ENCODE data around the gene KNOP1. TPM values are rescaled to one million over a fixed set of nuclear protein-coding genes. Genes with fewer than 3 reads are reported as not detected.

The KNOP1 gene
- total and polyA plus RNA-seq, 10 of the 15 experiments (the other 5 are each of a cell fraction or from before 2014, with no cell fraction given) = 13.8 to 47.2 (median 32.1) TPM

DNA sequence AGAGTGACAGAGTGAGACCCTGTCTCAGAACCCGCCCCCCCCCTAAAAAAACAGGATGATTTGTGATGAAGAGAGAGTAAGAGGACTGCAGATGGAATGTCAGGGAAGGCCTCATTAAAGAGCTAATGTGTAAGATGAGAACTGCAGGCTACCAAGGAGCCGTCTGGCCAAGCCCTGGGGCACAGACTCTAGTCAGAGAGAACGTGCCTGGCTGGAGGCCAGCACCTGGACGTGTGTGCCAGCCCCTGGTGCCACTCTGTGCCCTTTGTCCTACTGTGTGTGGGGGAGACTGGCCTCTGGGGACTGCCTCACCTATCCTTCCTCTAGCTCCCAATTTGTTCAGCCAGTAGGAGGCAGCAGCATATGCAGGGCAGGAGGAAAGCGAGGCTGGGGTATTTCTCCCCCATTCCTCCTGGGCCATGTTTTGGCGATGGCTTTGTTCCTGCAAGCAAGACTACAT, 37.1 kb downstream of the KNOP1 start:
- H3K27me3 ChIP-seq (replicated peaks in 1 of 2; ENCODE audit: control insufficient read depth in 2 of 2, insufficient read depth in 2 of 2, low read length in 1 of 2) = no peaks in the 10 kb centered on the region
- no peaks in the 10 kb centered on the region for H3K9me3 ChIP-seq (replicated peaks; ENCODE audit: control insufficient read depth, insufficient read depth, low read length)
- ChIA-PET RAD21 (ENCODE audit: unreplicated experiment) (interaction anchor here (1.4 kb wide), 1 partner anchor 206 kb away, joined by 3 read pairs; no protein-coding TSS in a partner anchor), CTCF (interaction anchor here (1.1 kb wide), 1 partner anchor 206 kb away, joined by 4 read pairs; no protein-coding TSS in a partner anchor), SMC1A (ENCODE audit: uncharacterized antibody, unreplicated experiment) (interaction anchor here (0.5 kb wide), 1 partner anchor 139 kb away, joined by 3 read pairs; no protein-coding TSS in a partner anchor), POLR2A (no interaction called here)
- no peaks in the 10 kb centered on the region for H3K4me1 ChIP-seq (ENCODE audit: control insufficient read depth, insufficient read depth, low read length)
- ATAC-seq (no peak), FAIRE-seq (no peak), DNase-seq (ENCODE audit: low read depth, low spot score) (no peak)
- no peaks in the 10 kb centered on the region for H4K20me1 ChIP-seq (ENCODE audit: control insufficient read depth, insufficient read depth)
- no peak overlapping the region for H3K4me2 ChIP-seq (ENCODE audit: control insufficient read depth, insufficient read depth)
- H3K27ac ChIP-seq (ENCODE audit: control insufficient read depth, insufficient read depth) = no peak overlapping the region
- BruUV-seq (replicated peaks) = no TSS peak
- WGBS (ENCODE audit: insufficient coverage, insufficient replicate concordance, low lambda C conversion rate, missing lambda C conversion rate) = 68% methylated on average over 6 of the region's 6 CpGs
- H3K4me3 ChIP-seq = no peak overlapping the region
- no peak overlapping the region for H2AFZ ChIP-seq (ENCODE audit: control insufficient read depth, low read depth, low read length)
- no peaks in the 10 kb centered on the region for H3K79me2 ChIP-seq (ENCODE audit: control insufficient read depth, insufficient read depth, low read length)
- in situ Hi-C loops (cut with MboI) (no loop called here), intact Hi-C loops (cut with micrococcal nuclease; ENCODE audit: unreplicated experiment) (no loop called here)
- H3K9ac ChIP-seq (ENCODE audit: control insufficient read depth, insufficient read depth, low read length) = no peak overlapping the region
- peaks cover 5 to 8% of the 10 kb centered on the region in 2 experiments; a peak in 3 of 4 replicates for H3K36me3 ChIP-seq (ENCODE audit: control insufficient read depth in 2 of 2, insufficient read depth in 2 of 2, low read length in 1 of 2)
- no peak for TF ChIP-seq SREBF1 (IDR thresholded peaks at IDR 0.05; ENCODE audit: low read length)
- TF ChIP-seq, protein P1, sequence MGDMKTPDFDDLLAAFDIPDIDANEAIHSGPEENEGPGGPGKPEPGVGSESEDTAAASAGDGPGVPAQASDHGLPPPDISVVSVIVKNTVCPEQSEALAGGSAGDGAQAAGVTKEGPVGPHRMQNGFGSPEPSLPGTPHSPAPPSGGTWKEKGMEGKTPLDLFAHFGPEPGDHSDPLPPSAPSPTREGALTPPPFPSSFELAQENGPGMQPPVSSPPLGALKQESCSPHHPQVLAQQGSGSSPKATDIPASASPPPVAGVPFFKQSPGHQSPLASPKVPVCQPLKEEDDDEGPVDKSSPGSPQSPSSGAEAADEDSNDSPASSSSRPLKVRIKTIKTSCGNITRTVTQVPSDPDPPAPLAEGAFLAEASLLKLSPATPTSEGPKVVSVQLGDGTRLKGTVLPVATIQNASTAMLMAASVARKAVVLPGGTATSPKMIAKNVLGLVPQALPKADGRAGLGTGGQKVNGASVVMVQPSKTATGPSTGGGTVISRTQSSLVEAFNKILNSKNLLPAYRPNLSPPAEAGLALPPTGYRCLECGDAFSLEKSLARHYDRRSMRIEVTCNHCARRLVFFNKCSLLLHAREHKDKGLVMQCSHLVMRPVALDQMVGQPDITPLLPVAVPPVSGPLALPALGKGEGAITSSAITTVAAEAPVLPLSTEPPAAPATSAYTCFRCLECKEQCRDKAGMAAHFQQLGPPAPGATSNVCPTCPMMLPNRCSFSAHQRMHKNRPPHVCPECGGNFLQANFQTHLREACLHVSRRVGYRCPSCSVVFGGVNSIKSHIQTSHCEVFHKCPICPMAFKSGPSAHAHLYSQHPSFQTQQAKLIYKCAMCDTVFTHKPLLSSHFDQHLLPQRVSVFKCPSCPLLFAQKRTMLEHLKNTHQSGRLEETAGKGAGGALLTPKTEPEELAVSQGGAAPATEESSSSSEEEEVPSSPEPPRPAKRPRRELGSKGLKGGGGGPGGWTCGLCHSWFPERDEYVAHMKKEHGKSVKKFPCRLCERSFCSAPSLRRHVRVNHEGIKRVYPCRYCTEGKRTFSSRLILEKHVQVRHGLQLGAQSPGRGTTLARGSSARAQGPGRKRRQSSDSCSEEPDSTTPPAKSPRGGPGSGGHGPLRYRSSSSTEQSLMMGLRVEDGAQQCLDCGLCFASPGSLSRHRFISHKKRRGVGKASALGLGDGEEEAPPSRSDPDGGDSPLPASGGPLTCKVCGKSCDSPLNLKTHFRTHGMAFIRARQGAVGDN (IDR thresholded peaks at IDR 0.05) = no peak
- TF ChIP-seq, protein P2, sequence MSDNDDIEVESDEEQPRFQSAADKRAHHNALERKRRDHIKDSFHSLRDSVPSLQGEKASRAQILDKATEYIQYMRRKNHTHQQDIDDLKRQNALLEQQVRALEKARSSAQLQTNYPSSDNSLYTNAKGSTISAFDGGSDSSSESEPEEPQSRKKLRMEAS (IDR thresholded peaks at IDR 0.05; ENCODE audit: low read depth, low read length) = no peak
- no peak for TF ChIP-seq CBFB (IDR thresholded peaks at IDR 0.05; ENCODE audit: low read depth)
- TF ChIP-seq KLF5 (IDR thresholded peaks at IDR 0.05; ENCODE audit: partially characterized antibody) = no peak
- no peak for TF ChIP-seq CHD2 (IDR thresholded peaks at IDR 0.05; ENCODE audit: borderline replicate concordance, low read depth, low read length)
- TF ChIP-seq CTCF (IDR thresholded peaks at IDR 0.05 in 2 of 3, conservative IDR thresholded peaks at IDR 0.05 in 1 of 3; ENCODE audit: control insufficient read depth in 2 of 3, extremely low read depth in 1 of 3, insufficient read depth in 1 of 3, low read depth in 3 of 3, low read length in 3 of 3) = no peak
- TF ChIP-seq, protein P3, sequence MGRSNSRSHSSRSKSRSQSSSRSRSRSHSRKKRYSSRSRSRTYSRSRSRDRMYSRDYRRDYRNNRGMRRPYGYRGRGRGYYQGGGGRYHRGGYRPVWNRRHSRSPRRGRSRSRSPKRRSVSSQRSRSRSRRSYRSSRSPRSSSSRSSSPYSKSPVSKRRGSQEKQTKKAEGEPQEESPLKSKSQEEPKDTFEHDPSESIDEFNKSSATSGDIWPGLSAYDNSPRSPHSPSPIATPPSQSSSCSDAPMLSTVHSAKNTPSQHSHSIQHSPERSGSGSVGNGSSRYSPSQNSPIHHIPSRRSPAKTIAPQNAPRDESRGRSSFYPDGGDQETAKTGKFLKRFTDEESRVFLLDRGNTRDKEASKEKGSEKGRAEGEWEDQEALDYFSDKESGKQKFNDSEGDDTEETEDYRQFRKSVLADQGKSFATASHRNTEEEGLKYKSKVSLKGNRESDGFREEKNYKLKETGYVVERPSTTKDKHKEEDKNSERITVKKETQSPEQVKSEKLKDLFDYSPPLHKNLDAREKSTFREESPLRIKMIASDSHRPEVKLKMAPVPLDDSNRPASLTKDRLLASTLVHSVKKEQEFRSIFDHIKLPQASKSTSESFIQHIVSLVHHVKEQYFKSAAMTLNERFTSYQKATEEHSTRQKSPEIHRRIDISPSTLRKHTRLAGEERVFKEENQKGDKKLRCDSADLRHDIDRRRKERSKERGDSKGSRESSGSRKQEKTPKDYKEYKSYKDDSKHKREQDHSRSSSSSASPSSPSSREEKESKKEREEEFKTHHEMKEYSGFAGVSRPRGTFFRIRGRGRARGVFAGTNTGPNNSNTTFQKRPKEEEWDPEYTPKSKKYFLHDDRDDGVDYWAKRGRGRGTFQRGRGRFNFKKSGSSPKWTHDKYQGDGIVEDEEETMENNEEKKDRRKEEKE (IDR thresholded peaks at IDR 0.05) = no peak
- no peak for TF ChIP-seq CREM (IDR thresholded peaks at IDR 0.05; ENCODE audit: low read depth)
- TF ChIP-seq IKZF2 (IDR thresholded peaks at IDR 0.05) = no peak
- TF ChIP-seq SPI1 (IDR thresholded peaks at IDR 0.05; ENCODE audit: borderline replicate concordance, insufficient read depth, low read depth, low read length) = no peak
- TF ChIP-seq JUNB (IDR thresholded peaks at IDR 0.05) = no peak
- no peak for TF ChIP-seq HDGF (IDR thresholded peaks at IDR 0.05)

All from GM12878 (cell line).